Hematopoietic multipotent progenitor cell treated with erythropoietin and hydrocortisone succinate and interleukin-3 and kit ligand, for 8 days (in vitro differentiated cells): ENCODE data around the gene TNNT2.

Experiments
- DNase-seq: peaks from one replicate; pipeline ENCODE4 v3.0.0-alpha.2; 2015

TNNT2 gene

DNA sequence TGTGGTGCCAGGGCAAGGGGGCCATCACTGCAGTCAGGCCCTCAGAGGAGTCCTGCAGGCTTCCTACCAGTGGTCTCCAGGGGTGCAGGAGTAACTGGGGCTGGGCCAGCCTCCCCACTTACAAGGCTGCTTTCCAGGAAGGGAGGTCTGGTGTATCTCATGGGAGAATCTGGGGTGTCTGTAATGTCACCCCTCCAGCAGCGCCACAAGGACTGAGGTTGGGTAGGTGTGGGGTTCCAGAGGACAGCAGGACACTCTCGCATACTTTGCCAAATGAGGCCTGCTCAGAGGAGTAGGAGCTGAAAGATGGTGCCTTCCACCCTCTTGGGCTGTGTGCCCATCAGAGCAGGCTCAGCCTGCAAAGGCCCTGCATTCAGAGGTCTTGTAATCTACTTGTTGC, 46.9 kb downstream of the TNNT2 start:
- no peak for DNase-seq

- DNase-seq = no peak
These were observed 47.7 kb downstream of the TNNT2 start for GRCh38 chr1:201329801-201330200.

DNA sequence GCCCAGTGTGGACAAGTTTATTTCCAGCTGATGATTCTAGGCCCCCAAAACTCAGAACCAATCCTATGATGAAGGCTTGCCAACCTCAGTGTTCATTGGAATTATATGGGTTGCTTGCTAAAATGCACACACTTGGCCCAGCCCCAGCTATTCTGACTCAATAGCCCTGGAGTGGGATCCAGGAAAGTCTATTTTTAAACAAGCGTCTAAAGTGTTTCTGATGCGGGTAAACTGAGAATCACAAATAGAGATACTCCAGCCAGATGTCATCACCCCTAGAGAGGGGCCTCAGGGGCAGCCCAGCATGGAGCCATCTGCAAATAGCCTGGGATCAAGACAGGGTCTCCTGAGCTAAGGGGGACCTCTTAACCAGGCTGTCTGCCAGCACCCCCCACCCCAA, 48.2 kb downstream of the TNNT2 start:
- no peak for DNase-seq

DNA sequence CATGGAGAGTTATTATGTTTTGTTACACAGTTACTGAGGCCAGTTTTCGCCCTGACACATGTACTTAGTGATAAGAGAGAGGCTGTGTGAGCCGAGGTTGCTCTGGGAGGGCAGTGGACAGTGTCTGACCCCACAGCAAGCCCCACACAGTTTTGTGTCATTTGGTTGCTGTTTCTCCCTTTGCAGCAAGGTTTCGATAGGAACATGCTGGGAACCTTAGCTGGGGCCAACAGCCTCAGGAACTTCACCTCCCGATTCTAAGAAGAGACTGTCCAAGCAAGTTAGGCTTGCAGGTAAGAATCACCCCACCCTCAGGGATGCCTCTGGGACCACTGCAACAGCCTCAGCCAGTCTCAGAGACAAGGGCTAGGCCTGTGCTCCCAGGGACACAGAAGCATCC, 48.9 kb downstream of the TNNT2 start:
- no peak for DNase-seq

GRCh38 chr1:201327687-201328240, 49.7 kb downstream of the TNNT2 start:
- no peak for DNase-seq

DNA sequence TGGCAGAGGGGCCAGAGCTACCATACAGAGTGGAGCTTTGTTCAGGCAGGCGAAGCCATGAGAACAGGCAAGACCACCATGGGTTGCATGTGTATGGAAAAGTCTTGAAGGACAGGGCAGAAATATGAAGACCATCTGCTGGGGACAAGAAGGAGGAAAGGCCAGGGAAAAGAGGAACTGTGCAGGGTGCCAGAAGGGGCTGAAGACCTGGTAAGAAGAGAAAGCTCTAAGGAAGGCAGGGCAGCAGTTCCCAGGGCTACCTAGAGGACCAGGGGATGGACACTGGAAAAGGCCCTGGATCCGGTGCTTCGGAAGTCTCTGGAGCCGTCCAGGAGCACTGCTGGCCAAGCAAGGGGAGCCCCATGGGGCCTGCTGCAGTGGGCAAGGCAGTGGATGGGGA, 50.8 kb downstream of the TNNT2 start:
- no peak for DNase-seq

GRCh38 chr1:201325678-201326060, 51.8 kb downstream of the TNNT2 start:
- DNase-seq = no peak

DNA sequence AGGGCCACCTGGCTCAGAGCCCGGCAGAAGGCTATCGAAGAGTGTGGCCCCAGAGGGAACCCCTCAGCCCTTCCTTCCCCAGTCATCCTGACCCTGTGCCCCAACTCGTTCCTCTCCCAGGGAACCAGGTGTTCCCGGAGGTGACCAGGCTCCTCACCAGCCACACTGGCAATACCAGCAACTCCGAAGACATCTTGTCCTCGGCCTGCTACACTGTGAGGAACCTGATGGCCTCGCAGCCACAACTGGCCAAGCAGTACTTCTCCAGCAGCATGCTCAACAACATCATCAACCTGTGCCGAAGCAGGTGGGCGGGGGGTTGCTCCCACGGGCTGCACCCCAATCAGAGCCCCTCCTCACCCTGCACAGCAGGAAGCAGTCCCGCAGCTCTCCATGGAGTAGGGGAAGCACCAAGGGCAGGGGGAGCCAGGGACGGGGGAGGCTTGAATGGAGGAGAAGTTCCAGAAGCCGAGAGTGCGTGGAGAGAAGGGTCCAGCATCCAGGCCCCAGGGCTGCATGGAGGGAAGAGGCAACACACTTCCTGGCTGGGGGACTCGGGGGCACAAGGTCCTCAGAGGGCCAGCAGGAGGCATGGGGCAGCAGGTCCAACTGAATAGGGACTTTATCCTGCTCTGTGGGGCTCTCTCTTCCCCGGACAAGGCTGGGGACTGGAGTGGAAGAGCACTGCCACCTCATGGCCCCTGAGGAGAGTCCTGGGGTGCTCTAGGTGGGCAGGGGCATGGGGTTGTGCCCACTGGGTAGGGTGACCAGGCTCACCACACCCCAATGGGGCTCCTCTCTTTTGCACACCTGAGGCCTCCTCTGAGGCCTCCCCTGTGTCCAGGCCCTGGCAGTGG, 52.4 kb downstream of the TNNT2 start:
- DNase-seq = no peak

DNA sequence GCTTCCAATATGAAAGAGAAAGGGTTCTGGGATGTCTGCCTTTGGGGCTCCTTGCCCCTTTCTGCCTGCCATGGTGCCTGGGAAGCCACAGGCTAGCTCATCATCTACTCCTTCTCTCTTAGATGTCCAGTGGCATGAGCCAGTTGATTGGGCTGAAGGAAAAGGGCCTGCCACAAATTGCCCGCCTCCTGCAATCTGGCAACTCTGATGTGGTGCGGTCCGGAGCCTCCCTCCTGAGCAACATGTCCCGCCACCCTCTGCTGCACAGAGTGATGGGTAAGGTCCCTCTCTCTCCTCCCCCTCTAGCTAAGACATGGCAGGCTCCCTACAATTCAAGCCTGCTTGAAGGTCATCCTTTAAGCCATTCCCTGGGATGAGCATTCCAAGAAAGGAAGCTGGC, 53.2 kb downstream of the TNNT2 start:
- no peak for DNase-seq

DNA sequence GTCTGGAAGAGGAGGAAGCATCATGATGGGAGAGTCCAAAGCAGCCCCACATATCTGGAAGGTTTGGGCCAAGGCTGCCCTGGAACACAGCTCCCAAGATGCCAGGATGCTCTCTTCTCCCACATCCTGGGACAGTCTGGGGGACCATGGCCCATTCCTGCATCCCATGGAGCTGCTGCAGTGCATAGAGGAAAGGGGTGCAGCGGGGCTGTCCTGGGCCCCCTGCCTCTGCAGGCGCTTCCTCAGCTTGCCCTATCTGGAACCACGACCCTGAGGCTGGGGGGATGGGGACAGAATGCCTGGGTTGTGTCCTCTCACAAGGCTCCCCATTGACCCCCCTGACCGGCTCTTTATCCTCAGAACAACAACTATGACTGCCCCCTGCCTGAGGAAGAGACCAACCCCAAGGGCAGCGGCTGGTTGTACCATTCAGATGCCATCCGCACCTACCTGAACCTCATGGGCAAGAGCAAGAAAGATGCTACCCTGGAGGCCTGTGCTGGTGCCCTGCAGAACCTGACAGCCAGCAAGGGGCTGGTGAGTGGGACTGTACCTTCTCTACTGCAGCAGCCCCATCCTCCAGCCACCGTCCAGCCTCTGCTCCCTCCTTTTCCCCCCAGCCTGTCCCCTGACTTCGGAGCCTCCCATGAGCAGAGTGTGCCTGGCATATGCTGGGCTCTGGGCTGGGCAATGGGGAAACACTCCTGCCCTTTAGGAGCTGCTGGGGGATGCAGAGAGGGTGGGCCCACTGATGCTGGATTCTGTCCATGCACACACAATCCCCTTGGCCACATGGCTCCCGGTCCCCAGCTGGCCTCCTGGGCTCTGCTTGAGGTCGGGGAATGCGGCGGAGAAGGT, 54.6 kb downstream of the TNNT2 start:
- DNase-seq = no peak

DNA sequence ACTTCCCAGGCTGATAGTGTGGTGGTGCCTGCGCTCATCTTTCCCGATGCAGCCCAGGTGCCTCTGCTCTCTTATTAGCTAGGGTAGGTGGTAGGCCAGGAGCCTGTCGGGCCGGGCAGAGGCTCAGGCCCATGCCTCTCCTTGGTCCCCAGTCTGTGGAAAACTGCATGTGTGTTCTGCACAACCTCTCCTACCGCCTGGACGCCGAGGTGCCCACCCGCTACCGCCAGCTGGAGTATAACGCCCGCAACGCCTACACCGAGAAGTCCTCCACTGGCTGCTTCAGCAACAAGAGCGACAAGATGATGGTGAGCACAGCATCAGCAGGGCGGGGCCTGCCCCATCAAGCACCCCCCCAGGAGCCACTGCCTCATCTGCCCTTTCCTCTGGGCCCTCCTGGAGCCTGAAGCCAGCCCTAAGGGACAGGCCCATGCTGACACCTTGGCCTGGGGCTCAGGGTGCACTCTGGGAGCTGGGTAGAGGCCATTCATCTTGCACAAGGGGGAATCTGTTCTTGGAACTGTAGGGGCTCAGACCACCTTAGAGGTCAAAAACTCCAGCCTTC, 55.6 kb downstream of the TNNT2 start:
- no peak for DNase-seq

DNA sequence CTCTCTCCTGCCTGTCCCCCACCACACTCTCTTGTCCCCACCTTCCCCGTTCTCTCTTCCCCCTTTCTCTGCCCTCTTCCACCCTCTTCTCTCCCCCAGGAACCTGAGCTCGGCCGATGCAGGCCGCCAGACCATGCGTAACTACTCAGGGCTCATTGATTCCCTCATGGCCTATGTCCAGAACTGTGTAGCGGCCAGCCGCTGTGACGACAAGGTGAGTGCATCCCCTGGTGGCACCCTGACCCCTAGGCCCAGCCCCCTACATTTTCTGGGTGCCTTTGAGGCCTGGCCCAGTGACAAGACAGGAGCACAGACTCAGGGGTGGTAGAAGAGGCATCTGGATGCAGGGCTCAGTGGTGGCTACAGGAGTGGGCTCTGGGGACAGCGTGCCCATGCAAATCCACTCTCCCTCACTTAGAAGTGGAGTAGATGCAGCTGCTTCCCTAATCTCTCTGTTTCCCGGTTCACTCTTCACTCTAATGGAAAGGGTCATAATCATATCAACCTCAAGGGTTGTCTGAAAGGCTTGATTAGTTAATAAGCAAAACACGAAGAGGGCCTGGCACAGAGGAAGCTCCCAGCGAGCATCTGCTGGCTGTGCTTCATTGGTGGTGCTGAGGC, 57.2 kb downstream of the TNNT2 start:
- no peak for DNase-seq

GRCh38 chr1:201319631-201320030, 57.8 kb downstream of the TNNT2 start:
- no peak for DNase-seq

- no peak for DNase-seq
These were observed 58.8 kb downstream of the TNNT2 start for GRCh38 chr1:201318504-201319340.

- no peak for DNase-seq
These were observed 59.9 kb downstream of the TNNT2 start for GRCh38 chr1:201317551-201317950.

DNA sequence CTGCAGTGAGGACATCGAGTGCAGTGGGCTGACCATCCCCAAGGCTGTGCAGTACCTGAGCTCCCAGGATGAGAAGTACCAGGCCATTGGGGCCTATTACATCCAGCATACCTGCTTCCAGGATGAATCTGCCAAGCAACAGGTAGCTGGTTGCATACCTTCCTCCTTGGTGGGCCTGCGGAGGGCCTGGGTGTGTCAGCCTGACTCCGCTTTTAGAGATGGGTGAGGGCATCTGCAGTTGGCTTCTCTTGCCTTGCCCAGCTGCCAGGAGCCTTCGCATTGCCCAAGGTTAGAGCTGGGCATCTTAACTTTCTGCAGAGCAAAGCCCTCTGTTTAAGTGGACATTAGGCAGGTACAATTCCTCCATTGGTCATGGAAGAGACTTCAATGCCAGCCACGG, 60.9 kb downstream of the TNNT2 start:
- DNase-seq = no peak

- DNase-seq = no peak
These were observed 64.4 kb downstream of the TNNT2 start for GRCh38 chr1:201313086-201313485.

DNA sequence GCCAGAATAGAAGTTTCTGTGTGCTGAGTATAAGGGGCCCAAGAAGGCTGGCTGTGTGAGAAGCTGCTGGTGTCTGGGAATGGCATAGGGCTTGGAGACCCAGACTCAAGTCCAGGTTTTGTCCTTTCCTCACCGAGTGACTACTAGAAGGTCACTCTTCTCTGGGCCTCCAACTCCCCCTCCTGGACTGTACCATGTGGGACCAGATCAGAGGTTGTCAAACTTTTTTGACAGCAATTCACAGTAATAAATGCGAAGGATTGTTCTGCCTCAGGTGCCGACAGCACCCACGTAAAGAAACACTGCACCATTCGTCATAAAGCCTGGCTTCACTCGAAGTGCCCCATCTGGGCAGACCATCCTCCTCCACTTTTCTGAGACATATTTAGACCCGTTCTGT, 65.2 kb downstream of the TNNT2 start:
- DNase-seq = no peak

DNA sequence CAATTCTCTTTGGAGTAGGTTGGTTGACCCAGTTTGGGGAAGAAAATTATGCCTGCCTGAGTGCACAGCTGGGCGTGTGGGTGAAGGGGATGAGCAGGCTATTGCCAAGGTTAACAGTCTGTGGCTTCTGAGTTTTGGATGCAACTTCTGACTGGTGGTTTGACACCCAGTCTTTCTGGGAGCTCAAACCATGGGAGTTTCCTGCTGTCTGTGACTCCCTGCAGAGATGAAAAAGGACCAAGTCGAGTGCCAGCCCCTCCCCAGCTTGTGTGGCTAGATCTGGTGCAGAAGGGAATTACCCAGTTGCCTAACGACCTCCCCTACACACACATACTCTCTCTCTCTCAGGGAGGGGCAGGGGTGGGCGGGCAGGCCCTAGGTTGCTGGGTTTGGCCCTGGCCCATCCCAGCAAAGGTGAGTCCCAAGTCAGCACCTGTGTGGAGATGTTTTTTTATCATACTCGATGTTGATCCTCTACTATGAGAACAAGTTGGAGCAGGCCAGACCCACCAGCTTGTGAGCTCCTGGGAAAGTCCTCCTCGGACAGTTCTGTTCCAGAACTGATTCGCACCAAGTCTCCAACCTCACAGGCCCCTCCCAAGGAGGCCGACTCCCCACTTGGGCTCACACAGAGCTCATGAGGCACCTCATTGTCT, 66.0 kb downstream of the TNNT2 start:
- no peak for DNase-seq

DNA sequence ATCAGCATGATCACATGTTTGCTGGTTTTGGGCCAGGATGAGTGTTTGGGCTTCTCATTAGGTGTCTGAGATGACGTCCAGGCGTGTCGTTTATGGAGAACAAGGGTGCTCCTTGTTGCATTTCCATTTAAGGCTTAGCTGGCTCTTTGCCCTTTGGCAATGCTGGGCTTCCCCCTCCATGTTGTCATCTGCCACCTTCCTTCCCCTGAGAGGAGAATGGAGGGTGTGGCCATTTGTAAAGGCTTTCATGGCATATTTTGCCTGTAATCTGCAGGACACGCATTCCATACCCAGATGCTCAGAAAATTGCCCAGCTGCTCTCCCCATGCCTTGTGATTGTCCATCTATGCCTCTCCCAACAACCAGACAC, 66.5 kb downstream of the TNNT2 start:
- no peak for DNase-seq

DNA sequence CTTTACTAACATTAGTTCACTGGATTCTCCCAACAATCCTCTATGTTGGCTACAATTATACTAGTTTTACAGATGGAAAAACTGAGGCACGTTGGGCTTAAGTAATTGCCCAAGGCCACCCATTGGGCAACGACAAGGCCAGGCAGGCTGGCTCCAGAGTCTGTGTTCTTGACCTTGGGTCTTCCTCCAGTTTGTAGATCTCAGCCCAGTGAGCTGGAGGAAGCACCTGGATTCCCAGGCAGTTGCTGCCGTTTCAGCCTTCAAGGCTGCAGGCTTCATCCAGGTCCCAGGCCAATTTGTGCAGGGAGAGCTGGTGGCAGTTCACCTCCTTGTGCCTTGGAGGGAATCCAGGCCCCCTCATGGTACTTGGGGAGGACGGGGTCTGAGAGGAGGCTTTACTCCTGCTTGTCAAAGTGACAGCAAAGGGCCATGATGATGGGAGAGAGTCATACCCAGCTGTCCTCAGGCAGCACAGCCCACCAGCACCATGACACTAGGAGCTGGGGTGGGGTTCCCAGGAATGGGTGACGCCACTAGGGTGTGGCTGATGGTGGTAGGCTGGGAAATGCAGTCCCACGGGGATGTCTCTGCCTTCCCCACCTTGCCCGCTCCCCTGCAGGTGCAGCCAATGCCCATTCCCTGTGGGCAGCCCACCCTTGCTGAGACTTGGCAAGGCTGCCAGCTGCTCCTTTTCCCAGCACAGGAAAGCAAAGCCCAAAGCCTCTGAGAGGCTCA, 67.1 kb downstream of the TNNT2 start:
- DNase-seq = no peak
